Left cardiac atrium (tissue), 4 donors: ENCODE data around the gene STAB2. TPM values are rescaled to one million over a fixed set of nuclear protein-coding genes. Genes with fewer than 3 reads are reported as not detected.
A peak's percentile ranks its signal among the peaks of the same experiment; 100 is the strongest.
"Not testable (repeated sequence)": the region's sequence is repeated elsewhere in the genome, so short reads cannot be mapped to it uniquely, and the experiment has no call there.

Experiments used
- ATAC-seq, 2 donors: fragments of 200-7000 bp; cut with Tn5 transposase; one replicate each; pipeline ENCODE4 v1.9.1; 2020; ENCODE audit warnings: mild to moderate bottlenecking in 2 of 2, moderate library complexity in 2 of 2
- DNase-seq: peaks from one replicate; pipeline ENCODE4 v3.0.0-alpha.2; 2020
- intact Hi-C, 2 donors: fragments of 100-400 bp; cut with DNase I; formaldehyde crosslinking; loops; one replicate each; pipeline versions ENCODE4 v1.14.1 to v1.15.1; 2022 to 2023
- total RNA-seq, 2 donors: library from RNA; stranded (reverse); fragmentation: NEBNext Ultra II Directional; extraction: Animal tissue kit (Norgen Biotek cat#: 25700); gene quantifications; one replicate each; pipeline ENCODE4 v1.2.1, GENCODE V29; 2021
- donor health status: DM: no; HTN: yes; CAD: no.
- donor health status: DM: no; HTN: yes; CAD: no; lungs with severe emphysema.
- donor health status: DM: yes; HTN: yes; CAD: no.
- donor health status: Dilated cardiomyopathy.

Gene STAB2
- total RNA-seq, 2 donors from 2014 or later, result 0.18 to 0.91 TPM

GRCh38 chr12:103640831-103641230 is 53.8 kb downstream of the STAB2 start:
- intact Hi-C loops, result no loop called here
- ATAC-seq (no peak), DNase-seq (no peak)

DNA sequence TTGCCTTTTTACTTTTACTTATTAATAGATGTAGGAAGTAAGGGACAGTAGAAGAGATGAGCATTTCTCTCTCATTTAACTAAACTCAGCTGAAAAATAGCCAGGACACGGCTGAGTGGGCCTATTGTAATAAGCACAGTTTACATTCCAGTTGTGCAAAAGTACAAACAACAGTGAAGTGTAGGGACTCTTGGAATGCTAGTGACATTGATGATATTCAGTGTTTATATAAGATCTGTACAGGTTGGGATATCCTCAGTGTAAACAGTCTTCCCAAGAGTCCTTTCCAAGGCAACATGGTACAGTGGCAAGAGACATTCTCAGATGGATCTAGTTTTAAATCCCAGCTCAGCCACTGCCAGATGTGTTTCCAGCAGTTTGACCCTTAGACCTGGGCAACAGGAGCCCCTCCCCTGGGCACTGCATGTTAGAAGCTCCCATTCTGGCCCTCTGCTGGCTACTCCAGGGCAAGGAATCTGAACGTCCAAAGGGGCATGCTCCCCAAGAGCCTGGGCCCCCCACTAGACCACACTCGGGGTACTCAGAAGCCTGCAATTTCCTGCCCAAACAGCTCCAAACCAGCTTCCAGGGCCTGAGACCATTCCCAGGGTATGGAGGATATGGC is 55.3 kb downstream of the STAB2 start:
- intact Hi-C loops, result no loop called here
- DNase-seq (no peak), ATAC-seq (no peak)

DNA sequence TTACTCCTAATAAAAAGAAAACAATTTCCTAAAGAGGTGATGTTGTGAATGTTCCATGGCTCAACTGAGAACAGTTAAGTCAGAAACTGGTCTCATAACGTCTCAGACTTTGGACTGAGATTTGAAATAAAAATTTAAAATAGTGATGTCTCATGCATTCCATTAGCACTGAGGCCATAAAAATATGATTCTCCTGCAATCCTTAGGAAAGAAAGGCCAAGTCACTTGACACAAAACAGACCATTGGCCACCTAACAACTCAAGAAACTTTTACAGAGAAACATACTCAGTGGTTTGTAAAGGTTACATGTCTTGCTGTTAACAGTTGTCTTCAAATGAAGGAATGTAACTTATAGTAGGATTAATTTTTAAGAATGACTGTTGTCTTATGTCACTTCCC is 58.1 kb downstream of the STAB2 start:
- intact Hi-C loops, result no loop called here
- ATAC-seq (no peak), DNase-seq (no peak)

- ATAC-seq (peak in 1 of 2 donors; percentile 59), DNase-seq (no peak)
- intact Hi-C loops, result no loop called here
Observed at GRCh38 chr12:103647267-103647666, 60.2 kb downstream of the STAB2 start.

DNA sequence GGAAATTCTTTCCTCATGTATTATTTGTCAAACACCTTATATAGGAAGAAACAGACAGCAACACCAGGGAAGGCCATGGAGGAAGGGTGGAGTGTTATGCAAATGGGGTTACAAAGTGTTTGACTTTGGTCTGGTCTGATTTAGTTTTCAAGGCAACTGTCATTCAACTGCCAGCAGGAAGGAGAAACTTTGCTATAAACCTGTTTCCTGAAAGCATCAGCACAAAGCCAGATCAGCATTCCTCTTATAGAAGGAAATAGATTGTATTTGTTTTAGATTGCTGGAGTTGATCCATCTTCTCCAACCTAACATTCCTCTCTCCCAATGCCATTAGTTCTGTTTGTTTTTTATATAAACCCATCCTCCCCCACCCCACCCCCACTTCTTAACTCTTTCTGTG is 65.7 kb downstream of the STAB2 start:
- ATAC-seq (no peak), DNase-seq (no peak)
- intact Hi-C loops, result no loop called here

GRCh38 chr12:103653568-103654173 is 66.6 kb downstream of the STAB2 start:
- intact Hi-C loops, ATAC-seq, DNase-seq: not testable (repeated sequence)

- ATAC-seq (no peak), DNase-seq (no peak)
- intact Hi-C loops, result no loop called here
Observed at GRCh38 chr12:103654816-103655215, 67.7 kb downstream of the STAB2 start.

DNA sequence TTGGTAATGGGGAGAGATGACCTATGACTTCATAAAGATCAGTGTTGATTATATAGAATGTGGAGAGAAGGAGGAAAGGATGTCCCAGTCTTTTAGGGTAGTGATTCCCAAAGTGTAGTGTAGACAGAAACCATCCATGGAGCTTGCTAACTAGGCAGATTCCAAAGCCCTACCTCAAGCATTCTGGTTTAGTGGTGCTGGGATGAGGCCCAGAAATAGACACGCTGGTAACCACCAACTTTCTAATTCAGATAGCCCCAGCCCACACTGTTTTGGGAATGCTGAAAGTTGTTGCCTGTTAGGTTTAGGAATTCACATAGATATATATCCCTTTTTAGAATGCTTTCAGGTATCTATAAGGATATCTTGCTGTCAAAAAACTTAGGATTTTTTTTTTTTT is 69.2 kb downstream of the STAB2 start:
- ATAC-seq (no peak), DNase-seq (no peak)
- intact Hi-C loops, result no loop called here

DNA sequence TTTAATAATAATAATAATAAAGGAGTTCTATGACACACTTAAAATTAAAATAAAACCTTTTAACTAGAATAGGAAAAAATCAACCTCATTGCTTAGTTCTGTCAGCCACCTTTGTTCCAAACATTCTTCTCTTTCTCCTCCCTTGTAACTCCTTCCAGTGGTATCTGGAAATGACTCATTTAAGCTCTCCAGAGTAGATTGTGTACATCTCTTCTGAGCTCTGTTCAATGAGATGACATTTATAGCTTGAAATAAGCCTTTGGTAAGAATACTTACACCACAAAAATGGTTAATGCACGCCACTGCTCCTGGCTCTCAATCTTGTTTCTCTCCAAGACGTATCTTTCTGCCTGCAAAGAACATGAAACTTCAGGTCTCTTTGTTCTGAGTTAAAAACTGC is 70.3 kb downstream of the STAB2 start:
- ATAC-seq (peak in 1 of 2 donors; percentile 61), DNase-seq (no peak)

GRCh38 chr12:103664626-103665025 is 77.6 kb downstream of the STAB2 start:
- ATAC-seq (no peak), DNase-seq (no peak)
- intact Hi-C loops, result no loop called here

More for the DNA sequence above, 70.3 kb downstream of the STAB2 start:
- intact Hi-C loops, result no loop called here

- no peak for DNase-seq
Observed at GRCh38 chr12:103665971-103666370, 78.9 kb downstream of the STAB2 start.

DNA sequence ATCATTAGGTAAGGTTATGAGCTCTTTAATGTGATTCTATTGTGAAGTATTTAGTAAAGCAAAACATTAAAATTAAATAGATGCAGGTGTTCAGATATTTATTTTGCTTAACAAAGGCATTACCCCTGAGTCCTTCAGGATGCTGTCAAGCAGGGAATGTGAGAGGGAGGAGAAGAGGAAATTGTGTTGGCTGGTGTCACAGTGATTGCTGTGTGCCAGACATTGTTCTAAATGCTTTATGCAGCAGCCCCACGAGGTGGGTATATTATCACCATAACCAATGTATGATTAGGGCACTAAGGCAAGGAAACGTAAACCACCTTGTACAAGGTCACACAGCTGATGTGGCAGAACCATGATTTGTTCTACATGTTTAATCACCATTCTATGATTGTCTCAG is 80.1 kb downstream of the STAB2 start:
- DNase-seq (no peak), ATAC-seq (no peak)
- intact Hi-C loops, result no loop called here

More at GRCh38 chr12:103665971-103666370, 78.9 kb downstream of the STAB2 start:
- intact Hi-C loops, result no loop called here
- ATAC-seq, result no peak

GRCh38 chr12:103668520-103668919 is 81.4 kb downstream of the STAB2 start:
- ATAC-seq, result no peak
- intact Hi-C loops, result no loop called here
- no peak for DNase-seq

- DNase-seq (no peak), ATAC-seq (no peak)
- intact Hi-C loops, result no loop called here
Observed at GRCh38 chr12:103671367-103671766, 84.3 kb downstream of the STAB2 start.

DNA sequence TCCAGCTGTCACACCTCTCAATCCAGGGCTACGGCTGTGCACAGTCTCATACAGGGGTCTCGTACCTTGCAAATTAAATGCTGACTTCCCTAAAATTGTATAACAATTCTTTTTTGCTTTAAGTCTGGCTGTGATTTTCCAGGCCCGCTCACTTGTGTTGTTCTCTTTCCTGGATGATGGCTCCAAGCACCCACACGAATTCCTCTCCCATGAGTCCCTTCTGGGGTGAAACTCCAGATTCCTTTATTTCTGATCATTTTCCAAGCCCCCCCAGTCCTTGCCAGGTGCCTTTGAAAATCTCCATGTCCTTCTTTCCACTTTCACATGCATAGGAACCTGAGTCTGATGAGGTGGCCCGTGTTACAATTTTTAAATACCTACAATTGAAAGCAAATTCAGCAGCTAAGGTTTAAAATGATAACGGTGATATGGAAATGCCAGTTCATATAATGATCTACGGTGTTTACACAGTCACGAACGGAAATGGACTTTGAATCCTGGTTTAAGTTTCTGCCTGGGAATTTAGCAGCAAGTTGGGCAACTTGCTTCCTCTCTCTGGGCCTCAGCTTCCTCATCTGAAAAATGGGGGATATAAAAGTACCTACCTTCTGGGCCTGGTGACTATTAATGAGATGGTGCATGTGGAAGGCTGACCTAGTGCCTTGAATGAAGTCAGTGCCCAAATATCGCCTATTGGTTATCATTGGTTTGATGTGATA is 85.5 kb downstream of the STAB2 start:
- ATAC-seq (no peak), DNase-seq (no peak)
- intact Hi-C loops, result no loop called here

- intact Hi-C loops, result no loop called here
- DNase-seq (no peak), ATAC-seq (no peak)
Observed at GRCh38 chr12:103673487-103673886, 86.4 kb downstream of the STAB2 start.

DNA sequence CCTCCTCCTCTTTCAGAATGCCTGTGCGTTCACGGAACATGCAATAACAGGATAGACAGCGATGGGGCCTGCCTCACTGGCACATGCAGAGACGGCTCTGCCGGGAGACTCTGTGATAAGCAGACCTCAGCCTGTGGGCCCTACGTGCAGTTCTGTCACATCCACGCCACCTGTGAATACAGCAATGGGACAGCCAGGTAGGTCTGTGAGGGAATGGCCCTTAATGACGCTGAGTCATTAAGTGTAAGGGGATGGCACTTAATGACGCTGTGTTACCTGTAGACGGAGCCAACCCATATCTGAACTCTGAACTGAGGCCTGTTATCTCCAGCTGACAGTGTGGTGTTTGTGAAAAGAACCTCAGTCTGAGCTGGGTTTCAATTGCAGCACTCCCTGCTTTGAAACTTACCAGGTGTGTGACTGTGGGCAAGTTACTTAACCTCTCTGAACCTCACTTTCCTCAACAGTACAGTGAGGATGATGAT is 86.9 kb downstream of the STAB2 start:
- intact Hi-C loops, result no loop called here

DNA sequence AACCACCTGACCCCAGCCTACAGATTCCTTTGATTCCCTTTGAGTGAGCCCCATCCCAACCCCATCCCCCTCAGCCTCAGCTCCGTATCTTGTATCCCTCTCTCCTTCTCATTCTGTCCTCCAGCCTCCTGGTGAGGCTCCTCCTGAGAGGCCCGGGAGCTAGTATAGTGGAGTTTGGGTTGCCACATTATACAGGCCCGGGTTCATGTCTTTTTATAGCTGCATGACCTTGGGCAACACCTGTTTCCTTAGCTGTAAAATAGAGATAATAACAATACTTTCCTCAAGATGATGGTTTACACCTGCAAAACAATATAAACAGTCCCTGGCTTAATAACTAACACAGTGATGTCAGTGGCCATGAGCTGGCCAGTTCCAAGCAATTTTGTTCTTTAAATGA is 89.8 kb downstream of the STAB2 start:
- ATAC-seq, result no peak
- intact Hi-C loops, result no loop called here
- DNase-seq, result no peak

More for the DNA sequence above, 86.9 kb downstream of the STAB2 start:
- ATAC-seq (no peak), DNase-seq (no peak)

DNA sequence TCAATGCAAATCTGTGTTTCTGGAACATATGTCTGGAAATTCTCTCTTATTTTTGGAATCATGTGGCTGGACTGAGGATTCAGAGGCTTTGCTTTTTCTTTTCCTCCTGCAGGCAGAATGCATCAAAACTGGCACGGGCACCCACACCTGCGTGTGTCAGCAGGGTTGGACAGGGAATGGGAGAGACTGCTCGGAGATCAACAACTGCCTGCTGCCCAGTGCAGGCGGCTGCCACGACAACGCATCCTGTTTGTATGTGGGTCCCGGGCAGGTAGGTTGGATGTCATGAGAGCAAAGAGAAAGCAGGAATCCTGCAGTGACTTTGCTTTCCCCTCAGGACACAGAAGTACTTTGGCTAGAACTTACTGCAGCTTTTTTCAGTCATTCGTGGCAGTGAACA is 90.3 kb downstream of the STAB2 start:
- ATAC-seq, result no peak
- intact Hi-C loops, result no loop called here
- DNase-seq, result no peak

- no peak for DNase-seq
- intact Hi-C loops, result no loop called here
- ATAC-seq, result no peak
Observed at GRCh38 chr12:103677905-103678304, 90.8 kb downstream of the STAB2 start.
